AG09319 (cell line): ENCODE results near the gene C10orf120.

Experiments
- DNase-seq: peaks from one replicate; pipeline ENCODE4 v3.0.0-alpha.2; 2010; ENCODE audit warnings: low read depth; ENCODE audit errors: extremely low read depth
- CTCF ChIP-seq: IDR thresholded peaks from 2 replicates; pipeline ENCODE4 v1.5.1; 2011; ENCODE audit warnings: low read depth, mild to moderate bottlenecking, inconsistent platforms, low read length, moderate library complexity

The C10orf120 gene

GRCh38 chr10:122657255-122657654 lies 42.4 kb downstream of the C10orf120 start:
- no peak for TF ChIP-seq CTCF
- no peak for DNase-seq

DNA sequence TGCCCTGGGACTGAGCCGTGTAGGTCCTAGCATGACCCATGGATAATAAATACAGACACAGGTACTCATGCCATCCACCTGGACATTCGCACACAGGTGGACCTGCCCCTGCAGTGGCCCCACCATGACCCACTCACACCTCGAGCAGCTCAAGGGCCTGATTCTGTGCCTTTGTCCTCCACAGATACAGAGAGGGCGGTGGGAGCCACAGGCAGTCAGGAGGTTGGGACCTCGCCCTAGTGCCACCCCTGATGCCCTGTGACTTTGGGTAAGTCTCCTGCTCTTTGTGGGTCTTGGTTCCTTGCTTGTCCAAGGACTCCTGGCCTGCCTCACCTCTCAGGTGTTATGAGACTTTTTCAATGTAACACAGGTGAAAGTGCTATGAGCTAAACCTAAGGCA lies 42.9 kb downstream of the C10orf120 start:
- no peak for DNase-seq
- TF ChIP-seq CTCF, result no peak

GRCh38 chr10:122656308-122656705 lies 43.3 kb downstream of the C10orf120 start:
- DNase-seq, result no peak
- TF ChIP-seq CTCF, result no peak

DNA sequence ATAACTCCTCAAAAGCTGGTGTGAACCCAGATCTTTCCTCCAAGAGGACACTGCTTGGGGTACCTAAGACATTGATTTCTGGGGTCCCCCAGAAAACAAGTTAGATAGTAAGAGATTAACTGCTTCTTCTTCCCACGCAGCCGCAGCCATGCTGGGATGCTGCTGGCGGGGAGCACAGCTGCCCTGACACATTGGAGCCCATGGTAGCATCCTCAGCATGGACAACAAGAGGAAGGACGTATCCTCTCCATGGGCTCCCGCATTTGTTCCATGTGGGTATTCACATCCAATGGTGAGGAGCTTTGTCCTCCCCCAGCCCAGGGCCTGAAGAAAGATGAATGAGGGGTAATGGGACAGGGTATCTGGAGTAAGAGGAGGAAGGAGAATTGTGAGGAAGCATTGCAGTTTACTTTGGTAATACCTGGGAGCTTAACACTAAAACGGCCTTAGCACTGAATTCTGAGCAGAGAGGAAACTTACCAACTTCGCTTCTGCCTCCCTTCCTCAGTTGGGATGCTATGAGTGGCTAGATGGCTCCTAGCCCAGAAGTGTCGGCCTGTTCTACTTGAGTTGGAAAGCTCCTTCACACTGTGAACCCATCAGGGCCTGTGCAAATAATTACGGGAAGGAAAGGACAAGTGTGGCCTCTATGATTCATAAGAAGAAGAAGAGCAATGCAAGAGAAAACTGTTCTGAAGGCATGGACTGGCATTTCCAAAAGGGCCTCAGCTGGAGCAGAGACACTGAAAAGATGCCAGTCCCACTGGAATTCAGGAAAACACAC lies 43.9 kb downstream of the C10orf120 start:
- TF ChIP-seq CTCF, result no peak
- DNase-seq, result no peak

DNA sequence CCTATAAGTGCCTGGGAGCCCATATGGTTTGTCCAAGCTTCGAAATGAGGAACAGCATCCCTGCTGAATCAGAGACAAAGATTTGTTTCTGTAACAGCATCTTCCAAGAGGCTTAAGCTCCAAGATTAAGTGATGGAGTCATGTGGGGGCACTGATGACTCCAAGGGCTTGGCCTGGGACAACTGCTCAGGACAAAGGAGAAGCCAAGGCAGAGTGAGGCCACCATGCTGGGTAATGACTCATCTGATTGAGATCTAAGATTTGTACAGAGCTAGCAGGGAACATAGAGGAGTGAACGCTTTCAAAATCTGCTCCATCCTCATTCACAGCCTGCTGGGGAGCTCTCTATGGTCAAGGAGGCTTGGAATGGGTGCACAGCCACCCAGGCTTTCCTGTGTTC lies 49.3 kb downstream of the C10orf120 start:
- DNase-seq, result no peak
- no peak for TF ChIP-seq CTCF

DNA sequence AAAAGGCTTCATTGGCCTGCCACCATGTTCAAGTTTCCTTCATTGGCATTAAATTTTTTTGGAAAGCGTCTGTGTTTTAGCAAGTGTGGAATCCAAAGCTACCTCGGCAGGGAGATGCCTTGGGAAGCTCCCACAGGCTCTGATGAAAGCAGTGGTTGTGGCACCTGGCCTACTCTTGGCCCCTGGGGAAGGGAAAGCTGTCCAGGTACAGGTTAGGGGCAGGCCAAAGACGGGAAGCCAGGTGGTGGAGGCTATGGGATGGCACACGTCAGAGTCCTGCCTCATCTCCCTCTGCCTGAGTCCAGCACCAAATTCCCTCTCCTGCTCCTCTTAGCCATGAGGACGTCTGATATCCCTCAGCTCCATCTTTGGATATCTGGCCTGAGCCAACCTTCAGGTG lies 49.7 kb downstream of the C10orf120 start:
- no peak for DNase-seq
- no peak for TF ChIP-seq CTCF

- DNase-seq, result no peak
- TF ChIP-seq CTCF, result peak; percentile 59
These were observed 50.8 kb downstream of the C10orf120 start for GRCh38 chr10:122648599-122649428.
